Neural progenitor cell (in vitro differentiated cells): ENCODE measurements around the gene PSORS1C2. TPM values are rescaled to one million over a fixed set of nuclear protein-coding genes. Genes with fewer than 3 reads are reported as not detected.
"Not testable (repeated sequence)": the region's sequence is repeated elsewhere in the genome, so short reads cannot be mapped to it uniquely, and the experiment has no call there.

ENCODE experiments used
- DNase-seq: peaks from one replicate; pipeline ENCODE4 v3.0.0-alpha.2; 2016; ENCODE audit warnings: low spot score
- H2AFZ ChIP-seq: fragments of 200-600 bp; sonication (generic); replicated peaks from 2 replicates; pipeline ENCODE4 v1.6.1; 2016; ENCODE audit warnings: antibody characterized with exemption
- H3F3A ChIP-seq: fragments of 200-600 bp; sonication (generic); 2 replicates; pipeline ENCODE4 v1.6.1; 2016; ENCODE audit warnings: antibody characterized with exemption, low read depth
- H3K27ac ChIP-seq: fragments of 200-600 bp; sonication (generic); 2 replicates; pipeline ENCODE4 v1.5.1; 2016; ENCODE audit warnings: mild to moderate bottlenecking
- H3K27me3 ChIP-seq: fragments of 200-600 bp; sonication (generic); 2 replicates; pipeline ENCODE4 v1.6.1; 2016; ENCODE audit warnings: mild to moderate bottlenecking, moderate library complexity
- H3K36me3 ChIP-seq: fragments of 200-600 bp; sonication (generic); 2 replicates; pipeline ENCODE4 v1.5.1; 2016
- H3K4me1 ChIP-seq: fragments of 200-600 bp; sonication (generic); 2 replicates; pipeline ENCODE4 v1.6.1; 2016; ENCODE audit warnings: mixed run types
- H3K4me2 ChIP-seq: fragments of 200-600 bp; sonication (generic); 2 replicates; pipeline ENCODE4 v1.6.1; 2016
- H3K4me3 ChIP-seq: fragments of 200-600 bp; sonication (generic); 2 replicates; pipeline ENCODE4 v1.5.1; 2016
- H3K79me2 ChIP-seq: fragments of 200-600 bp; sonication (generic); 2 replicates; pipeline ENCODE4 v1.6.1; 2016; ENCODE audit warnings: low read depth
- H3K9ac ChIP-seq: fragments of 200-600 bp; sonication (generic); 2 replicates; pipeline ENCODE4 v1.6.1; 2016
- H3K9me3 ChIP-seq: fragments of 200-600 bp; sonication (generic); 2 replicates; pipeline ENCODE4 v1.5.1; 2016; ENCODE audit warnings: low read depth
- H4K20me1 ChIP-seq: fragments of 200-600 bp; sonication (generic); 2 replicates; pipeline ENCODE4 v1.6.1; 2016; ENCODE audit warnings: low read depth
- H3K27ac Mint-ChIP-seq: 3 replicates; pipeline ENCODE4 v1.8.0; 2021; ENCODE audit warnings: mixed read lengths
- H3K27me3 Mint-ChIP-seq: 2 replicates; pipeline ENCODE4 v1.8.0; 2022; ENCODE audit warnings: low read depth, mild to moderate bottlenecking, inconsistent platforms, moderate library complexity, mixed read lengths; ENCODE audit not compliant: insufficient read depth
- H3K36me3 Mint-ChIP-seq: 3 replicates; pipeline ENCODE4 v1.8.0; 2021; ENCODE audit warnings: mixed read lengths
- H3K4me1 Mint-ChIP-seq: 3 replicates; pipeline ENCODE4 v1.8.0; 2021; ENCODE audit warnings: mixed read lengths
- H3K4me3 Mint-ChIP-seq: 3 replicates; pipeline ENCODE4 v1.8.0; 2021; ENCODE audit warnings: mild to moderate bottlenecking, moderate library complexity, mixed read lengths
- H3K9me3 Mint-ChIP-seq: 3 replicates; pipeline ENCODE4 v1.8.0; 2020; ENCODE audit warnings: mixed read lengths
- EZH2 ChIP-seq: fragments of 200-600 bp; sonication (generic); IDR thresholded peaks from 2 replicates; pipeline ENCODE4 v1.6.1; 2017; ENCODE audit warnings: antibody characterized with exemption, mild to moderate bottlenecking, moderate library complexity
- EZH2phosphoT487 ChIP-seq: fragments of 200-600 bp; sonication (generic); IDR thresholded peaks from 2 replicates; pipeline ENCODE4 v1.6.1; 2017; ENCODE audit warnings: antibody characterized with exemption
- total RNA-seq: library from RNA; depleted of rRNA; stranded (reverse); fragments of >200 nt; gene quantifications from 2 replicates; pipeline ENCODE4 v1.2.3, GENCODE V29; 2015; ENCODE audit warnings: low replicate concordance
- TF ChIP-seq, protein P1 (sequence below): fragments of 200-600 bp; sonication (generic); IDR thresholded peaks from 2 replicates; pipeline ENCODE4 v1.5.1; 2017; ENCODE audit warnings: antibody characterized with exemption, mild to moderate bottlenecking

Gene PSORS1C2
- total RNA-seq, 1 donor from 2014 or later = not detected

- no peak overlapping the region for H3K9ac ChIP-seq
- H3K4me1 ChIP-seq = peaks cover 19% of the 10 kb centered on the region
- no peaks in the 10 kb centered on the region for H3K9me3 Mint-ChIP-seq
- H3F3A ChIP-seq = peaks cover 13% of the 10 kb centered on the region
- H3K79me2 ChIP-seq = no peaks in the 10 kb centered on the region
- H3K27ac ChIP-seq = no peak overlapping the region
- no peak overlapping the region for H3K27ac Mint-ChIP-seq
- no peak overlapping the region for H2AFZ ChIP-seq
- H3K4me1 Mint-ChIP-seq = peaks cover 25% of the 10 kb centered on the region
- no peak overlapping the region for H3K4me2 ChIP-seq
- H3K9me3 ChIP-seq = no peaks in the 10 kb centered on the region
- H3K27me3 ChIP-seq = peaks cover 40% of the 10 kb centered on the region
- TF ChIP-seq, protein P1, sequence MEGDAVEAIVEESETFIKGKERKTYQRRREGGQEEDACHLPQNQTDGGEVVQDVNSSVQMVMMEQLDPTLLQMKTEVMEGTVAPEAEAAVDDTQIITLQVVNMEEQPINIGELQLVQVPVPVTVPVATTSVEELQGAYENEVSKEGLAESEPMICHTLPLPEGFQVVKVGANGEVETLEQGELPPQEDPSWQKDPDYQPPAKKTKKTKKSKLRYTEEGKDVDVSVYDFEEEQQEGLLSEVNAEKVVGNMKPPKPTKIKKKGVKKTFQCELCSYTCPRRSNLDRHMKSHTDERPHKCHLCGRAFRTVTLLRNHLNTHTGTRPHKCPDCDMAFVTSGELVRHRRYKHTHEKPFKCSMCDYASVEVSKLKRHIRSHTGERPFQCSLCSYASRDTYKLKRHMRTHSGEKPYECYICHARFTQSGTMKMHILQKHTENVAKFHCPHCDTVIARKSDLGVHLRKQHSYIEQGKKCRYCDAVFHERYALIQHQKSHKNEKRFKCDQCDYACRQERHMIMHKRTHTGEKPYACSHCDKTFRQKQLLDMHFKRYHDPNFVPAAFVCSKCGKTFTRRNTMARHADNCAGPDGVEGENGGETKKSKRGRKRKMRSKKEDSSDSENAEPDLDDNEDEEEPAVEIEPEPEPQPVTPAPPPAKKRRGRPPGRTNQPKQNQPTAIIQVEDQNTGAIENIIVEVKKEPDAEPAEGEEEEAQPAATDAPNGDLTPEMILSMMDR = no peak
- no peak for TF ChIP-seq EZH2phosphoT487
- no peak for TF ChIP-seq EZH2
- no peak overlapping the region for H3K4me3 Mint-ChIP-seq
- DNase-seq = no peak
- H3K4me3 ChIP-seq = no peak overlapping the region
- H3K36me3 ChIP-seq = no peaks in the 10 kb centered on the region
- H3K36me3 Mint-ChIP-seq = peaks cover 2% of the 10 kb centered on the region
- peaks cover 12% of the 10 kb centered on the region for H3K27me3 Mint-ChIP-seq
- H4K20me1 ChIP-seq = no peaks in the 10 kb centered on the region
These were observed 29.7 kb upstream of the PSORS1C2 start for GRCh38 chr6:31168606-31169005.

GRCh38 chr6:31165986-31166385, 27.1 kb upstream of the PSORS1C2 start:
- peaks cover 31% of the 10 kb centered on the region for H3K27me3 ChIP-seq
- no peaks in the 10 kb centered on the region for H3K79me2 ChIP-seq
- H3K4me3 ChIP-seq = no peak overlapping the region
- H3K4me1 ChIP-seq = no peaks in the 10 kb centered on the region
- H3F3A ChIP-seq = peaks cover 2% of the 10 kb centered on the region
- DNase-seq = no peak
- Mint-ChIP-seq H3K9me3 (no peaks in the 10 kb centered on the region), H3K36me3 (peaks cover 6% of the 10 kb centered on the region), H3K27me3 (peaks cover 8% of the 10 kb centered on the region), H3K27ac (no peak overlapping the region), H3K4me3 (no peak overlapping the region), H3K4me1 (peaks cover 8% of the 10 kb centered on the region)
- no peak overlapping the region for H3K4me2 ChIP-seq
- no peaks in the 10 kb centered on the region for H4K20me1 ChIP-seq
- TF ChIP-seq, protein P1 = no peak
- no peak for TF ChIP-seq EZH2phosphoT487
- TF ChIP-seq EZH2 = no peak
- H3K9me3 ChIP-seq = no peaks in the 10 kb centered on the region
- no peak overlapping the region for H2AFZ ChIP-seq
- no peak overlapping the region for H3K27ac ChIP-seq
- no peaks in the 10 kb centered on the region for H3K36me3 ChIP-seq
- H3K9ac ChIP-seq = no peak overlapping the region

DNA sequence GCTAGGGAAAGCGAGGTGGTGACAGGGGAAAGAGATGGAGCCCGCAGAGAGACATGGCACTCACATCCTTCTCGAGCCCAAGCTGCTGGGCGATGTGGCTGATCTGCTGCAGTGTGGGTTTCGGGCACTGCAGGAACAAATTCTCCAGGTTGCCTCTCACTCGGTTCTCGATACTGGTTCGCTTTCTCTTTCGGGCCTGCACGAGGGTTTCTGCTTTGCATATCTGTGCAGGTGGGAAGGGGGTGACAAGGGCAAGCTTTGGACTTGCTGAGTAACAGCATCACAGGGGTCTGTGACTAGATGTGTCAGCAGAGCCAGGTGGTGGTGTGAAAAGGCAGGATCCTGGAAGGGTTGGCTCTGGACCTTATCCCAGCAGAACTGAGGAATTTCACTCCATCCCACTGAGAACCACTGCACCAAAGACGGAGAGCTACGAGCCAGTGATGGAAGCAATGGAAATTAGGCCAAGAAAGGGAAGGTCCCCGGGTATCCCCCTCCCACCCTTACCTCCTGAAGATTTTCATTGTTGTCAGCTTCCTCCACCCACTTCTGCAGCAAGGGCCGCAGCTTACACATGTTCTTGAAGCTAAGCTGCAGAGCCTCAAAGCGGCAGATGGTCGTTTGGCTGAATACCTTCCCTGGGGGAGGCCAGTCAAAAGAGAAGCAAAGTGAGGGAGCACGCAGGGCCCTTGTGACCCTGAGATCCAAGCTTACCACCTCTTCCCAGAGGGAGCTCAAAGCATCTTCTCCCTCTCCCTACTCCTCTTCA, 26.4 kb upstream of the PSORS1C2 start:
- H3K9me3 Mint-ChIP-seq, H3K9me3 ChIP-seq, H3K4me1 Mint-ChIP-seq, H2AFZ ChIP-seq, H3K4me3 Mint-ChIP-seq, H3K4me2 ChIP-seq, H3F3A ChIP-seq, H4K20me1 ChIP-seq, H3K27me3 Mint-ChIP-seq, H3K4me3 ChIP-seq, H3K4me1 ChIP-seq, H3K9ac ChIP-seq, H3K36me3 Mint-ChIP-seq, H3K36me3 ChIP-seq, H3K79me2 ChIP-seq, H3K27ac ChIP-seq, DNase-seq: not testable (repeated sequence)
- H3K27ac Mint-ChIP-seq = peak overlapping the region; percentile 35
- H3K27me3 ChIP-seq = peaks cover 23% of the 10 kb centered on the region

GRCh38 chr6:31164475-31165063, 25.7 kb upstream of the PSORS1C2 start:
- not testable (repeated sequence) for H3F3A ChIP-seq, H3K36me3 Mint-ChIP-seq, H3K4me3 ChIP-seq, H3K4me1 ChIP-seq, H3K27ac ChIP-seq, H3K9me3 ChIP-seq, H3K4me3 Mint-ChIP-seq, H3K9me3 Mint-ChIP-seq, H3K27me3 Mint-ChIP-seq, H3K79me2 ChIP-seq, H2AFZ ChIP-seq, H3K4me2 ChIP-seq, H4K20me1 ChIP-seq, H3K9ac ChIP-seq, DNase-seq, H3K36me3 ChIP-seq
- H3K27me3 ChIP-seq = peaks cover 22% of the 10 kb centered on the region
- Mint-ChIP-seq H3K4me1 (peaks cover 12% of the 10 kb centered on the region), H3K27ac (peak overlapping the region; percentile 35)
